PC-3 (cell line): ENCODE results near the gene BRD4. TPM values are rescaled to one million over a fixed set of nuclear protein-coding genes. Genes with fewer than 3 reads are reported as not detected.

Source experiments
- ATAC-seq: fragments of 200-7000 bp; cut with Tn5 transposase; 2 replicates; pipeline ENCODE4 v1.9.1; 2020; ENCODE audit warnings: mild to moderate bottlenecking, moderate library complexity
- BruUV-seq: library from RNA; stranded (reverse); fragments of 400-500 nt; replicated peaks from 2 replicates; lab custom pipeline; 2021; lab: Mats Ljungman, UMichigan
- CTCF ChIA-PET: fragments of 300-600 bp; sonication (Branson Sonifier 250); formaldehyde crosslinking; loops from one replicate; lab custom pipeline; 2022; ENCODE audit warnings: antibody characterized with exemption; lab: Charles Lee
- POLR2A ChIA-PET: fragments of 300-600 bp; sonication (Branson Sonifier 250); formaldehyde crosslinking; loops from one replicate; lab custom pipeline; 2022; ENCODE audit warnings: antibody characterized with exemption; ENCODE audit not compliant: unreplicated experiment; lab: Charles Lee
- DNase-seq: peaks from one replicate; pipeline ENCODE4 v3.0.0-alpha.2; 2015
- H2AFZ ChIP-seq: fragments of 300-600 bp; sonication (generic); 2 replicates; pipeline ENCODE4 v1.6.0; 2016; ENCODE audit warnings: antibody characterized with exemption, low read length
- H3F3A ChIP-seq: fragments of 300-600 bp; sonication (generic); one replicate; pipeline ENCODE4 v1.6.0; 2017; ENCODE audit warnings: antibody characterized with exemption, low read length, control low read depth, mild to moderate bottlenecking; ENCODE audit not compliant: unreplicated experiment
- H3K27ac ChIP-seq: fragments of 300-600 bp; sonication (generic); 2 replicates; pipeline ENCODE4 v1.5.1; 2016; ENCODE audit warnings: mild to moderate bottlenecking, low read length
- H3K27me3 ChIP-seq: fragments of 300-600 bp; sonication (generic); 2 replicates; pipeline ENCODE4 v1.6.1; 2016; ENCODE audit warnings: low read length, mixed read lengths
- H3K36me3 ChIP-seq: fragments of 300-600 bp; sonication (generic); 2 replicates; pipeline ENCODE4 v1.6.1; 2016; ENCODE audit warnings: low read depth, mixed run types, low read length, mixed read lengths
- H3K4me1 ChIP-seq: fragments of 300-600 bp; sonication (generic); 2 replicates; pipeline ENCODE4 v1.5.1; 2016; ENCODE audit warnings: low read length; ENCODE audit not compliant: insufficient read depth
- H3K4me2 ChIP-seq: fragments of 300-600 bp; sonication (generic); 2 replicates; pipeline ENCODE4 v1.6.0; 2016; ENCODE audit warnings: low read length
- H3K4me3 ChIP-seq: fragments of 300-600 bp; sonication (generic); 2 replicates; pipeline ENCODE4 v1.5.1; 2016; ENCODE audit warnings: mild to moderate bottlenecking, low read length, mixed read lengths
- H3K79me2 ChIP-seq: fragments of 300-600 bp; sonication (generic); 2 replicates; pipeline ENCODE4 v1.6.1; 2017; ENCODE audit warnings: low read length, mixed read lengths
- H3K9ac ChIP-seq: fragments of 300-600 bp; sonication (generic); 2 replicates; pipeline ENCODE4 v1.6.0; 2016; ENCODE audit warnings: mild to moderate bottlenecking, low read length
- H3K9me2 ChIP-seq: fragments of 300-600 bp; sonication (generic); replicated peaks from 2 replicates; pipeline ENCODE4 v1.6.1; 2016; ENCODE audit warnings: mixed run types, low read length, mixed read lengths
- H3K9me3 ChIP-seq: fragments of 300-600 bp; sonication (generic); 2 replicates; pipeline ENCODE4 v1.6.1; 2016; ENCODE audit warnings: low read length, mixed read lengths
- H4K20me1 ChIP-seq: fragments of 300-600 bp; sonication (generic); 2 replicates; pipeline ENCODE4 v1.6.1; 2016; ENCODE audit warnings: low read length, mixed read lengths
- CTCF ChIP-seq: fragments of 300-600 bp; sonication (generic); conservative IDR thresholded peaks from 2 replicates; pipeline ENCODE4 v1.5.1; 2017; ENCODE audit warnings: antibody characterized with exemption, low read depth, mild to moderate bottlenecking, low read length
- EZH2 ChIP-seq: fragments of 300-600 bp; sonication (generic); IDR thresholded peaks from one replicate; pipeline ENCODE4 v1.6.1; 2017; ENCODE audit warnings: antibody characterized with exemption, mild to moderate bottlenecking, low read length; ENCODE audit not compliant: unreplicated experiment
- EZH2phosphoT487 ChIP-seq: fragments of 300-600 bp; sonication (generic); IDR thresholded peaks from 2 replicates; pipeline ENCODE4 v1.6.1; 2018; ENCODE audit warnings: mild to moderate bottlenecking, antibody characterized with exemption, low read length, borderline replicate concordance
- intact Hi-C: fragments of 100-400 bp; cut with micrococcal nuclease; formaldehyde crosslinking; loops from 2 replicates; pipeline ENCODE4 v1.9.0; 2023
- total RNA-seq: library from RNA; depleted of rRNA; stranded (reverse); fragments of >200 nt; gene quantifications from 2 replicates; pipeline ENCODE4 v1.2.3, GENCODE V29; 2014

The BRD4 gene
- total RNA-seq, 1 experiment from 2014 or later: 20.9 TPM

- BruUV-seq: no TSS peak
- Histone ChIP-seq H3K4me3 (no peak overlapping the region), H3K9me3 (no peaks in the 10 kb centered on the region), H3K27me3 (no peaks in the 10 kb centered on the region), H3K27ac (peak overlapping the region; percentile 92; the same call in 1 of the 2 replicates), H3K9ac (no peak overlapping the region), H3K9me2 (no peaks in the 10 kb centered on the region), H3F3A (peaks cover 8% of the 10 kb centered on the region), H3K4me1 (peaks cover 22% of the 10 kb centered on the region), H2AFZ (no peak overlapping the region), H3K79me2 (no peaks in the 10 kb centered on the region), H4K20me1 (no peaks in the 10 kb centered on the region), H3K4me2 (no peak overlapping the region), H3K36me3 (peaks cover 31% of the 10 kb centered on the region; the same call in 1 of the 2 replicates)
- intact Hi-C loops: no loop called here
- ChIA-PET CTCF (interaction anchor here (0.6 kb wide), 1 partner anchor 19 kb away, joined by 6 read pairs; no protein-coding TSS in a partner anchor), POLR2A (no interaction called here)
- DNase-seq: no peak
- no peak for ATAC-seq
- no peak for TF ChIP-seq EZH2phosphoT487
- TF ChIP-seq CTCF: no peak
- TF ChIP-seq EZH2: no peak
Measured at GRCh38 chr19:15235781-15236180, 96.6 kb downstream of the BRD4 start.

GRCh38 chr19:15234431-15235130 is 97.8 kb downstream of the BRD4 start:
- ChIA-PET POLR2A (no interaction called here), CTCF (no interaction called here)
- no TSS peak for BruUV-seq
- peaks cover 22% of the 10 kb centered on the region for H3K4me1 ChIP-seq
- no peaks in the 10 kb centered on the region for H3K27me3 ChIP-seq
- no peaks in the 10 kb centered on the region for H4K20me1 ChIP-seq
- H3K9me3 ChIP-seq: no peaks in the 10 kb centered on the region
- ATAC-seq (peak; percentile 6; the same call in 1 of the 2 replicates), DNase-seq (no peak)
- H3F3A ChIP-seq: peaks cover 8% of the 10 kb centered on the region
- H3K4me3 ChIP-seq: no peak overlapping the region
- peak overlapping the region; percentile 92 for H3K27ac ChIP-seq
- H3K79me2 ChIP-seq: no peaks in the 10 kb centered on the region
- H3K9ac ChIP-seq: peak overlapping the region; percentile 56
- TF ChIP-seq EZH2 (no peak), CTCF (no peak), EZH2phosphoT487 (no peak)
- H2AFZ ChIP-seq: no peak overlapping the region
- intact Hi-C loops: loop anchor here (5.0 kb wide), 1 partner anchor 57 kb away; no protein-coding TSS in a partner anchor
- peak overlapping the region; percentile 65 for H3K4me2 ChIP-seq
- H3K9me2 ChIP-seq: no peaks in the 10 kb centered on the region
- peaks cover 23% of the 10 kb centered on the region; the same call in 1 of the 2 replicates for H3K36me3 ChIP-seq

GRCh38 chr19:15231271-15231670 is 101.1 kb downstream of the BRD4 start:
- Histone ChIP-seq H3K27ac (peak overlapping the region; percentile 49), H2AFZ (no peak overlapping the region), H3F3A (peaks cover 8% of the 10 kb centered on the region), H3K4me3 (no peak overlapping the region), H4K20me1 (no peaks in the 10 kb centered on the region), H3K9me2 (no peaks in the 10 kb centered on the region), H3K9me3 (no peaks in the 10 kb centered on the region), H3K27me3 (no peaks in the 10 kb centered on the region), H3K79me2 (no peaks in the 10 kb centered on the region), H3K9ac (no peak overlapping the region), H3K36me3 (peaks cover 7% of the 10 kb centered on the region; the same call in 1 of the 2 replicates), H3K4me2 (no peak overlapping the region), H3K4me1 (peaks cover 22% of the 10 kb centered on the region)
- TF ChIP-seq EZH2phosphoT487 (no peak), CTCF (no peak), EZH2 (no peak)
- BruUV-seq: no TSS peak
- DNase-seq (peak; percentile 28), ATAC-seq (no peak)
- ChIA-PET POLR2A (no interaction called here), CTCF (no interaction called here)
- intact Hi-C loops: loop anchor here (5.0 kb wide), 1 partner anchor 54 kb away; no protein-coding TSS in a partner anchor
